H9 (cell line): ENCODE results near the gene DIPK1B. TPM values are rescaled to one million over a fixed set of nuclear protein-coding genes. Genes with fewer than 3 reads are reported as not detected.

Experiments used
- DNase-seq: peaks from one replicate; pipeline ENCODE4 v3.0.0-alpha.2; 2017
- H2AFZ ChIP-seq: one replicate; pipeline ENCODE4 v1.6.1; 2013; ENCODE audit warnings: mild to moderate bottlenecking, low read length, control low read depth, moderate library complexity
- H2AK5ac ChIP-seq: 2 replicates; pipeline ENCODE4 v1.6.1; 2013; ENCODE audit warnings: low read length, control low read depth, mixed read lengths; ENCODE audit not compliant: insufficient read length
- H2BK120ac ChIP-seq: one replicate; pipeline ENCODE4 v1.6.1; 2013; ENCODE audit warnings: low read depth, mild to moderate bottlenecking, low read length, control low read depth, inconsistent platforms; ENCODE audit not compliant: poor library complexity, severe bottlenecking
- H2BK12ac ChIP-seq: 2 replicates; pipeline ENCODE4 v1.6.1; 2013; ENCODE audit warnings: low read length, control low read depth, mixed read lengths, low read depth; ENCODE audit not compliant: insufficient read length
- H2BK15ac ChIP-seq: 2 replicates; pipeline ENCODE4 v1.6.1; 2013; ENCODE audit warnings: low read depth, low read length, control low read depth
- H2BK20ac ChIP-seq: one replicate; pipeline ENCODE4 v1.6.1; 2013; ENCODE audit warnings: low read depth, mild to moderate bottlenecking, low read length, control low read depth, inconsistent platforms; ENCODE audit not compliant: poor library complexity, severe bottlenecking
- H2BK5ac ChIP-seq: 2 replicates; pipeline ENCODE4 v1.6.1; 2013; ENCODE audit warnings: low read length, control low read depth, mixed read lengths; ENCODE audit not compliant: insufficient read length
- H3K14ac ChIP-seq: 2 replicates; pipeline ENCODE4 v1.6.1; 2013; ENCODE audit warnings: low read length, control low read depth; ENCODE audit not compliant: insufficient read depth
- H3K18ac ChIP-seq: 2 replicates; pipeline ENCODE4 v1.6.1; 2013; ENCODE audit warnings: low read depth, mild to moderate bottlenecking, mixed read lengths, low read length, control low read depth; ENCODE audit not compliant: insufficient read length
- H3K23ac ChIP-seq: 2 replicates; pipeline ENCODE4 v1.6.1; 2013; ENCODE audit warnings: low read length, control low read depth, mixed read lengths, low read depth; ENCODE audit not compliant: insufficient read length
- H3K23me2 ChIP-seq: 2 replicates; pipeline ENCODE4 v1.6.1; 2013; ENCODE audit warnings: low read depth, mild to moderate bottlenecking, mixed read lengths, low read length, control low read depth; ENCODE audit not compliant: insufficient read length, poor library complexity, severe bottlenecking
- H3K27ac ChIP-seq: 2 replicates; pipeline ENCODE4 v1.5.1; 2013; ENCODE audit warnings: low read length, control low read depth, mixed read lengths, low read depth; ENCODE audit not compliant: insufficient read length
- H3K27me3 ChIP-seq: 2 replicates; pipeline ENCODE4 v1.6.1; 2013; ENCODE audit warnings: low read length, control low read depth, inconsistent platforms; ENCODE audit not compliant: insufficient read depth
- H3K4ac ChIP-seq: 2 replicates; pipeline ENCODE4 v1.6.1; 2013; ENCODE audit warnings: low read depth, mild to moderate bottlenecking, control low read depth, inconsistent platforms, low read length, moderate library complexity
- H3K4me1 ChIP-seq: 2 replicates; pipeline ENCODE4 v1.6.1; 2013; ENCODE audit warnings: low read length, control low read depth, inconsistent platforms; ENCODE audit not compliant: insufficient read depth
- H3K4me2 ChIP-seq: 2 replicates; pipeline ENCODE4 v1.6.1; 2013; ENCODE audit warnings: low read length, control low read depth, mixed read lengths; ENCODE audit not compliant: insufficient read length, insufficient read depth
- H3K56ac ChIP-seq: 2 replicates; pipeline ENCODE4 v1.6.1; 2013; ENCODE audit warnings: low read depth, mild to moderate bottlenecking, mixed read lengths, low read length, control low read depth; ENCODE audit not compliant: insufficient read length
- H3K79me1 ChIP-seq: 2 replicates; pipeline ENCODE4 v1.6.1; 2013; ENCODE audit warnings: low read depth, mild to moderate bottlenecking, moderate library complexity, low read length, control low read depth, inconsistent platforms; ENCODE audit not compliant: insufficient read depth, poor library complexity, severe bottlenecking
- H3K79me2 ChIP-seq: 2 replicates; pipeline ENCODE4 v1.6.1; 2013; ENCODE audit warnings: low read length, control low read depth, inconsistent platforms; ENCODE audit not compliant: insufficient read depth
- H3K9ac ChIP-seq: 2 replicates; pipeline ENCODE4 v1.6.1; 2013; ENCODE audit warnings: low read length, control low read depth, mixed read lengths; ENCODE audit not compliant: insufficient read length; ENCODE audit errors: extremely low read depth
- H3K9me3 ChIP-seq: one replicate; pipeline ENCODE4 v1.6.1; 2013; ENCODE audit warnings: low read depth, low read length, inconsistent platforms; ENCODE audit not compliant: control insufficient read depth
- H3T11ph ChIP-seq: one replicate; pipeline ENCODE4 v1.6.1; 2013; ENCODE audit warnings: mild to moderate bottlenecking, low read length, control low read depth, inconsistent platforms
- H4K20me1 ChIP-seq: one replicate; pipeline ENCODE4 v1.6.1; 2013; ENCODE audit not compliant: control insufficient read depth, insufficient read length, insufficient read depth
- H4K5ac ChIP-seq: 2 replicates; pipeline ENCODE4 v1.6.1; 2013; ENCODE audit warnings: low read depth, mild to moderate bottlenecking, mixed read lengths, low read length, control low read depth; ENCODE audit not compliant: insufficient read length
- H4K8ac ChIP-seq: replicated peaks from 2 replicates; pipeline ENCODE4 v1.6.1; 2013; ENCODE audit warnings: low read length, control low read depth, mixed read lengths, low read depth; ENCODE audit not compliant: insufficient read length
- H4K91ac ChIP-seq: 2 replicates; pipeline ENCODE4 v1.6.1; 2013; ENCODE audit warnings: low read depth, mild to moderate bottlenecking, moderate library complexity, mixed read lengths, low read length, control low read depth; ENCODE audit not compliant: insufficient read length
- H3K27ac Mint-ChIP-seq, 3 experiments: 2 replicates in 2 of 3; 3 replicates in 1 of 3; pipeline ENCODE4 v1.8.0; 2020 to 2021; ENCODE audit warnings: mixed read lengths in 3 of 3, mild to moderate bottlenecking in 1 of 3, moderate library complexity in 1 of 3
- H3K27me3 Mint-ChIP-seq: 2 replicates; pipeline ENCODE4 v1.8.0; 2021; ENCODE audit warnings: low read depth, mild to moderate bottlenecking, moderate library complexity, mixed read lengths
- H3K36me3 Mint-ChIP-seq, 3 experiments: 2 replicates in 2 of 3; 3 replicates in 1 of 3; pipeline ENCODE4 v1.8.0; 2020 to 2021; ENCODE audit warnings: low read depth in 3 of 3, mixed read lengths in 3 of 3; ENCODE audit not compliant: insufficient read depth in 1 of 3
- H3K4me1 Mint-ChIP-seq, 2 experiments: 2 replicates each; pipeline ENCODE4 v1.8.0; 2020; ENCODE audit warnings: mixed read lengths in 2 of 2
- H3K4me3 Mint-ChIP-seq, 2 experiments: 2 replicates in 1 of 2; 3 replicates in 1 of 2; pipeline ENCODE4 v1.8.0; 2020 to 2021; ENCODE audit warnings: mild to moderate bottlenecking in 2 of 2, mixed read lengths in 2 of 2, moderate library complexity in 1 of 2
- H3K9me3 Mint-ChIP-seq, 2 experiments: 2 replicates in 1 of 2; 3 replicates in 1 of 2; pipeline ENCODE4 v1.8.0; 2020; ENCODE audit warnings: mild to moderate bottlenecking in 2 of 2, mixed read lengths in 2 of 2, moderate library complexity in 1 of 2
- CTCF ChIP-seq: fragments of 200-600 bp; sonication (generic); conservative IDR thresholded peaks from 3 replicates; pipeline ENCODE4 v1.8.0; 2021; ENCODE audit warnings: antibody characterized with exemption, mild to moderate bottlenecking
- WGBS: extraction: QIAGEN DNeasy Blood & Tissue Kit; methylation state at CpG from one replicate; pipeline ENCODE4 v1.1.7; 2013; ENCODE audit warnings: missing lambda C conversion rate, low lambda C conversion rate, mixed read lengths; ENCODE audit not compliant: insufficient read length; ENCODE audit errors: extremely low coverage; 5-methylcytosine and 5-hydroxymethylcytosine counted together
- total RNA-seq: library from RNA; stranded (reverse); gene quantifications from 2 replicates; pipeline ENCODE4 v1.2.1, GENCODE V29; 2021

The DIPK1B gene
- total RNA-seq, 1 experiment from 2014 or later = 40.3 TPM

GRCh38 chr9:136694163-136694871 is 18.1 kb upstream of the DIPK1B start:
- H3K56ac ChIP-seq = no peak overlapping the region
- H3K14ac ChIP-seq = no peak overlapping the region
- H4K91ac ChIP-seq = no peak overlapping the region
- peak; percentile 81 for DNase-seq
- no peak overlapping the region for H4K8ac ChIP-seq
- H4K20me1 ChIP-seq = no peaks in the 10 kb centered on the region
- H2BK15ac ChIP-seq = no peak overlapping the region
- H3K9ac ChIP-seq = no peak overlapping the region
- H2BK5ac ChIP-seq = no peak overlapping the region
- no peak overlapping the region for H2BK12ac ChIP-seq
- no peak overlapping the region for H3K4ac ChIP-seq
- no peaks in the 10 kb centered on the region for H3K9me3 ChIP-seq
- no peaks in the 10 kb centered on the region for H3K79me2 ChIP-seq
- H3K27me3 Mint-ChIP-seq = peaks cover 20% of the 10 kb centered on the region
- no peaks in the 10 kb centered on the region for H3K36me3 Mint-ChIP-seq
- no peak overlapping the region for H2AFZ ChIP-seq
- H2AK5ac ChIP-seq = no peak overlapping the region
- no peaks in the 10 kb centered on the region for H3K27me3 ChIP-seq
- WGBS = no CpG with 5 or more reads among the region's 32 CpGs
- H4K5ac ChIP-seq = no peak overlapping the region
- no peak overlapping the region for H3K4me2 ChIP-seq
- no peaks in the 10 kb centered on the region for H3K23me2 ChIP-seq
- no peak overlapping the region for H3T11ph ChIP-seq
- peaks cover 0 to 23% of the 10 kb centered on the region in 2 experiments; a peak in 2 of 4 replicates for H3K4me1 Mint-ChIP-seq
- no peaks in the 10 kb centered on the region; a peak in 1 of 5 replicates for H3K9me3 Mint-ChIP-seq
- H3K4me1 ChIP-seq = no peaks in the 10 kb centered on the region
- H3K79me1 ChIP-seq = no peaks in the 10 kb centered on the region
- TF ChIP-seq CTCF = peak; percentile 83
- no peak overlapping the region for H3K4me3 Mint-ChIP-seq
- H3K27ac Mint-ChIP-seq = no peak overlapping the region
- H3K18ac ChIP-seq = no peak overlapping the region
- no peak overlapping the region for H2BK120ac ChIP-seq
- no peak overlapping the region for H3K23ac ChIP-seq
- no peak overlapping the region for H2BK20ac ChIP-seq
- no peak overlapping the region for H3K27ac ChIP-seq
